ENCODE data around the gene CLMN.
"Not testable (repeated sequence)": the region's sequence is repeated elsewhere in the genome, so short reads cannot be mapped to it uniquely, and the experiment has no call there.

CLMN gene

DNA sequence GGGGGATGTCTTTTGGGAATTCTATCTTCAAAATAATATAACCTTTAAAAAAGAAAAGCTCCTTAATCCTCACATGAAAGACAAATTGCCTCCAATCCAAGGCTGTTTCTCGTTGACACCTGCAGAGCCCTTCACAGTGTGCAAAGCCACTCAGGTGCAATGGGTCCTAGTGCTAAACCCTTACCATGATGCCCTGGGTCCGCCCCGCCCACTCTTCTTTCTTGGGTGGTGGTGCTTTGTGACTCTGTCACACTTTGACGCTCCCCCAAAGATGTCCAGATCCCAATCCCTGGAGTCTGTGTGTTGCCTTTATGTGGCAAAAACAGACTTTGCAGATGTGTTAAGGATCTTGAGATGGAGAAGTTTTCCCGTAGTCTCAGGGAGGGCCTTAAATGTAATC lies 29.7 kb downstream of the CLMN start:
- DNase-seq (ENCODE audit: low read depth), result no peak
- H3K4me3 ChIP-seq (ENCODE audit: low read depth, low read length), result no peak overlapping the region
- TF ChIP-seq, protein P1, sequence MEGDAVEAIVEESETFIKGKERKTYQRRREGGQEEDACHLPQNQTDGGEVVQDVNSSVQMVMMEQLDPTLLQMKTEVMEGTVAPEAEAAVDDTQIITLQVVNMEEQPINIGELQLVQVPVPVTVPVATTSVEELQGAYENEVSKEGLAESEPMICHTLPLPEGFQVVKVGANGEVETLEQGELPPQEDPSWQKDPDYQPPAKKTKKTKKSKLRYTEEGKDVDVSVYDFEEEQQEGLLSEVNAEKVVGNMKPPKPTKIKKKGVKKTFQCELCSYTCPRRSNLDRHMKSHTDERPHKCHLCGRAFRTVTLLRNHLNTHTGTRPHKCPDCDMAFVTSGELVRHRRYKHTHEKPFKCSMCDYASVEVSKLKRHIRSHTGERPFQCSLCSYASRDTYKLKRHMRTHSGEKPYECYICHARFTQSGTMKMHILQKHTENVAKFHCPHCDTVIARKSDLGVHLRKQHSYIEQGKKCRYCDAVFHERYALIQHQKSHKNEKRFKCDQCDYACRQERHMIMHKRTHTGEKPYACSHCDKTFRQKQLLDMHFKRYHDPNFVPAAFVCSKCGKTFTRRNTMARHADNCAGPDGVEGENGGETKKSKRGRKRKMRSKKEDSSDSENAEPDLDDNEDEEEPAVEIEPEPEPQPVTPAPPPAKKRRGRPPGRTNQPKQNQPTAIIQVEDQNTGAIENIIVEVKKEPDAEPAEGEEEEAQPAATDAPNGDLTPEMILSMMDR (IDR thresholded peaks at IDR 0.05; ENCODE audit: insufficient read depth, low read depth, low read length, missing control alignments), result no peak

DNA sequence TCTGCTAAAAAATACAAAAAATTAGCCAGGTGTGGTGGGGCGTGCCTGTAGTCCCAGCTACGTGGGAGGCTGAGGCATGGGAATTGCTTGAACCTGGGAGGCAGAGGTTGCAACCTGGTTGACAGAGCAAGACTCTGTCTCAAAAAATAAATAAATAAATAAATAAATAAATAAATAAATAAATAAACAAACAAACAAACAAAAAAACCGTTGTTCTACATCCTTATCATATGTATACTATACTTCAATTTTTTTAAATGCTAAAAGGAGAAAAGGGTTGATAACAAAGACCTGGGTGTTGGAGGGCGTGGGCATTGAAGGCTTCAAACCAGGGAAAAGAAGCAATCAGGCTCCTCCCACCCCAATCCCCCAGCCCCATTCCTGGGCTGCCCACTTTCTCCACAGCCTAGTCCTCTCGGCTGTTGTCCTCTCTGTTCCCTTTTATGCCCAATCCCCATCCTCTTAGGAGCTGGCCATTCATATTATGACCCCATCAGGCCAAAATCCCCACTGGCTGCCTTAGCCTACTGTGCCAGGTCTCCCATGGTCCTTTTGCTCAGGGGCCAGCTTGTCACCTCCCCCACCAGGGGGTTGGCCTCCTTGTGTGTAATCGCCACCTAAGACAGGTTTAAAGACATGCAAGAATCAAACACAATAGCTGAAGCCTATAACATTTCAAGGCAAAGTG lies 30.2 kb downstream of the CLMN start:
- TF ChIP-seq, protein P1 (IDR thresholded peaks at IDR 0.05; ENCODE audit: insufficient read depth, low read depth, low read length, missing control alignments), result no peak
- DNase-seq (ENCODE audit: low read depth), result no peak
- H3K4me3 ChIP-seq (ENCODE audit: low read depth, low read length), result no peak overlapping the region

DNA sequence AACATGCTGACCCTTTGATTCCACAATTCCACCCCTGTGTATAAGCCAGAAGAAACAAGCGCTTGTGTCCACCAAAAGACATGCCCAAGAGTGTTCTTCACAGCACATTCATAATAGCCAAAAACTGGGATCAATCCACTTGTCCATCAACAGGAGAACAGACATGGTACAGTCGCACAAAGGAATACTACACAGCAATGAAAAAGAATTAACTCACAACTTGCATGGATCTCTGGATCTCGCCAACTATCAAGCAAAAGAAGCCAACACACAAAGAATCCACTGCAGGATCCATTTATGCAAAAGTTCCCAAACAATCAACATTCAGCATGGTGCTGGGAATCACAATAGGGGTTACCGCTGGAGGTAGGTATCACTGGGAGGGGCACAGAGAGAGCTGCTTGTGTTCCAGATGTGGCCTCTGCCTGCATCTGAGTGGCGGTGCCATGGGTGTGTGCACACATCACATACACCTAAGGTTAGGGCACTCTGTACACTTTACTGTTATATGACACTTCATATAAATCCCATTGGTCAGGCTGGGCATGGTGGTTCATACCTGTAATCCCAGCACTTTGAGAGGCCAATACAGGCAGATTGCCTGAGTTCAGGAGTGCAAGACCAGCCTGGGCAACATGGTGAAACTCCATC lies 30.9 kb downstream of the CLMN start:
- DNase-seq (ENCODE audit: low read depth), result no peak
- TF ChIP-seq, protein P1 (IDR thresholded peaks at IDR 0.05; ENCODE audit: insufficient read depth, low read depth, low read length, missing control alignments), result no peak
- no peak overlapping the region for H3K4me3 ChIP-seq (ENCODE audit: low read depth, low read length)

DNA sequence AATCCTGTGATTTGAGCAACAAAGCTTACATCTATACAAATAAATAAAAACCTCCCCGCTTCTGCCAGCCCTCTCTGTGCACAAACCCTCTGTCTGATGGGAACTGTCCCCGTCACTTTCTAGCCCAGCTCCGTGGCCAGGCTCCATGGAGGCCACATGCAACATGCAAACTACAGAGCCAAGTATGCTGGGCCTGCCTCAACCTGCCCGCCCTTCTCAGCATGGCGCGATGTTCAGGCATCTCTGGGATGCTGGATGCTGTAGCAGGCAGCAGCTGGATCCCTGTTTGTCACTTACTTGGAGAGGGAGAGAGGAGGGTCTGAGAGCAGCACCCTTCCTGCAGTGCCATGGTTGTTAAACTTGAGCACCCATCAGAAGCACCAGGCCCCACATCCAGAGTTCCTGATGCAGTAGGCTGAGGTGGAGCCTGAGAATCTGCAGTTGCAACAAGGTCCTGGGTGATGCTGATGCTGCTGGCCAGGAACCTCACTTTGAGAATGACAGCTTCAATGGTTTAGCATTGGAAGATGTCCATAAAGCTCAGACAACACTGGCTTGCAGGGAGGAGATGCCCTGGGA lies 32.4 kb downstream of the CLMN start:
- no peak overlapping the region for H3K4me3 ChIP-seq (ENCODE audit: low read depth, low read length)
- TF ChIP-seq, protein P1 (IDR thresholded peaks at IDR 0.05; ENCODE audit: insufficient read depth, low read depth, low read length, missing control alignments), result no peak
- no peak for DNase-seq (ENCODE audit: low read depth)

DNA sequence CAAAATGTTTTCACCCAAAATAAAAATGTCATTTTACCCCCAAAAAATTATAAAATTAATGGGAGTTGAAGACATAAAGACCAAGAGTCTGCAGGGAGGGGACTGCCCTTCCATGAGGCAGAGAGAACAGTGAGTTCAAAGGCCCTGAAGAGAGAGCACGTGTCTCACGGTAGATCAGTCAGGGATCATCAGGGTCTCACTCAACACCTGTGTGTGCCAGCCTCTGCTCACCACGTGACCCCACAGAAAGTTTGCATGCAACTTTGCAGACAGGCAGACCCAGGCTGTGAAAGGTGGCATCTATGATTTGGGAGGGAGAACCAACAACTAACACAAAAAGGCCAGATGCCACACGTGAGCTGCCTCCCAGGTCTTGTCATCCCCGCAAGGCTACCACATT lies 33.1 kb downstream of the CLMN start:
- TF ChIP-seq, protein P1 (IDR thresholded peaks at IDR 0.05; ENCODE audit: insufficient read depth, low read depth, low read length, missing control alignments), result no peak
- H3K4me3 ChIP-seq (ENCODE audit: low read depth, low read length), result no peak overlapping the region
- DNase-seq (ENCODE audit: low read depth), result no peak

DNA sequence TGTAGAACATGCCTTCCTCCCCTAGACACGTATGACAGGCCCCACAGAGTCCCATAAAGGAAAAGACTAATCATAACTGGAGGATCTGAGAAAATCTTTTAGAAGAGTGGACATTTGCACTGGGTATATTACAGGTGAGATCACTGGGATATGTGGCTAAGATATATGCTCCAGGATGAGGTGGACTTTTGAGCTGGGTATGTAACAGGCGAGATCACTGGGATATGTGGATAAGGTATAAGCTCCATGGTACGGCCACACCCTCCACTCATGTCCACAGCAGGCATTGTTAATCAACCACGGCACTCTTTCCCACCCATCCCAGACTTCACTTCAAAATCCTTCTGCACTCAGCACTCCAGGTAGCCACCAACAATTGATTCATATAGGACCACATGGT lies 34.1 kb downstream of the CLMN start:
- no peak for DNase-seq (ENCODE audit: low read depth)
- TF ChIP-seq, protein P1 (IDR thresholded peaks at IDR 0.05; ENCODE audit: insufficient read depth, low read depth, low read length, missing control alignments), result no peak
- H3K4me3 ChIP-seq (ENCODE audit: low read depth, low read length), result no peak overlapping the region

DNA sequence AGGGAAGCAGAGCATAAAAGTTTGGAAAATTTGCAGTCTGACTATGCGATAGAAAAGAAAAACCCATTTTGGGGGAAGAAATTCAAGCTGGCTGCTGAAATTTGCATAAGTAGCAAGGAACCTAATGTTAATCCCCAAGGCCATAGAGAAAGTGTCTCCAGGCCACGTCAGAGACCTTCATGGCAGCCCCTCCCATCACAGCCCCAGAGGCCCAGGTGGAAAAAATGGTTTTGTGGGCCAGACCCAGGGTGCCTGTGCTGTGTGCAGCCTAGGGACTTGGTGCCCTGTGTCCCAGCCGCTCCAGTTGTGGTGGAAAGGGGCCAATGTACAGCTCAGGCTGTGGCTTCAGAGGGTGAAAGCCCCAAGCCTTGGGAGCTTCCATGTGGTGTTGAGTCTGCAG lies 35.9 kb downstream of the CLMN start:
- not testable (repeated sequence) for DNase-seq (ENCODE audit: low read depth); H3K4me3 ChIP-seq (ENCODE audit: low read depth, low read length)

DNA sequence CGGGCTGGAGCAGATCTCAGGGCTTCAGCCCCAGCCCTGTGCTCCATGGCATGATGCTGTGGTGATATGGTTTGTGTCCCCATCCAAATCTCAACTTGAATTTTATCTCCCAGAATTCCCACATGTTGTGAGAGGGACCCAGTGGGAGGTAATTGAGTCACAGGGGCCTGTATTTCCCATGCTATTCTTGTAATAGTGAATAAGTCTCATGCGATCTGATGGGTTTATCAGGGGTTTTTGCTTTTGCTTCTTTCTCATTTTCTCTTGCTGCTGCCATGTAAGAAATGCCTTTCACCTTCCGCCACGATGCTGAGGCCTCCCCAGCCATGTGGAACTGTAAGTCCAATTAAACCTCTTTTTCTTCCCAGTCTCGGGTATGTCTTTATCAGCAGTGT lies 36.7 kb downstream of the CLMN start:
- DNase-seq (ENCODE audit: low read depth); H3K4me3 ChIP-seq (ENCODE audit: low read depth, low read length): not testable (repeated sequence)
